Measurements from ENCODE around the gene DDX47.
"Not testable (repeated sequence)": the region's sequence is repeated elsewhere in the genome, so short reads cannot be mapped to it uniquely, and the experiment has no call there.

DDX47 gene

DNA sequence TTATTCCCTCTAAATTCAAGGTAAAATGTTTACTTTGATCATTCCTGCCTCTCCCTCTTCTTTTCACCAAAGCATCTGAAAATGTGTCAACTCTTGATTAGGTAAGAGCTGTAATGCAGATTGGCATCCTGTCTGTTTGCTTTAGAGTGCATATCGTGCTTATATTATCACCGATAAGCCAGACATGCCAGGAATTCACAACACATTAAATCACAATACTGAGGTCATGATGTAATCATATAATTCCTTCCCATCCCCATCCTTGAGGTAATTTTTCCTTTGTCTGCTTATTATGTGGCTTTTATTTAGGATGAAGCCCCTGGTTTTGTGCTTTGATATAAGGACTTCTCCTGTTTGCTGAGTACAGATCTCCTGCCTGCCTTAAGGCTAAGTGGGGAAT is 10.2 kb downstream of the DDX47 start:
- no peak for DNase-seq (ENCODE audit: low read depth)

DNA sequence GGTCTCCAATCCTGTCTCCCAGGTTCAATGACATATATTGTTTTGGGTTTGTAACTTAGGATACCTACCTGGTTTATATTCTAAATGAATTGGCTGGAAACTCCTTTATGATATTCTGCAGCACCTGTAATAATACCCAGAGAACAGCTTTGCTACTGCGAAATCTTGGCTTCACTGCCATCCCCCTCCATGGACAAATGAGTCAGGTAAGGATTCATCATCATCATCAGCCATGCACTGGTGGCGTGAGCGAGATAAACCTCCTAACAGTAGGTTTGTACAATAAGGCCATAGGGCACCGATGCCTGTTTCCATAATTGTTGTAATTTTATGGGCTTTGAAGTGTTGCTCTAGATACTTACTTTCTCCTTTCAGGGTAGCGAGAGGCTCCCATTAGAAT is 10.7 kb downstream of the DDX47 start:
- no peak for DNase-seq (ENCODE audit: low read depth)

DNA sequence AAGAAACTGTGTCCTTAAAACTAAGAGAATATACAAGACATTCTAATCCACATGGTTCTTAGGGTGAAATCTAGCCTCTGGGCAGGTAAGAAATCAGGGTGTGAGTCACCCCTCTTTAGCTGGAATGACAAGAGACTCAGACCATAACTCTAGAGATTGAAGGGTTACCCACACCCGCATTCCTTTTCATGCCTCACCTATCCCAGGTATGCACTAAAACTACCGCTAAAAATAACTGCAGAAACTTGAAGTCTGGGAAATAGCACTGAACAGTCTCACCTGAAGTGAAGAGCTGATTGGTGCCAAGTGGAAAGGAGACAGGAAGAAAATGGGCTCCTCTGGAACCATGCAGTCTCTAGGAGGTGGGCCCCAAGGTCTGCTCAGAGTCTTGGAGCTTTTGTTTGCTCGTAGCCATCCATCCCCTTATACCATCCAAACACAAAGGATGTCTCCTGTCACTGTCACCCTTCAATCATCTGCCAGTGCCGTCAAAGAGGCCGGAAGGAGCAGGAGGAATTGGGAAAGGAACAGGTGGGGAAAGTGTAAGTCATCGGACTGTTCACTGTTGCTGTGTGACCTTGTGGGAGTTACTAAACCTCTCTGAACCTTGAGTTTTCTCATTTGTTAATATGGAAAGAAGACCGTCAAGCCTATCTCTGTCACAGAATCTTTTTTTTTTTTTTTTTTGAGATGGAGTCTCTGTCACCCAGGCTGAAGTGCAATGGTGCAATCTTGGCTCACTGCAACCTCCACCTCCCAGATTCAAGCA is 22.4 kb downstream of the DDX47 start:
- DNase-seq (ENCODE audit: low read depth), result no peak

DNA sequence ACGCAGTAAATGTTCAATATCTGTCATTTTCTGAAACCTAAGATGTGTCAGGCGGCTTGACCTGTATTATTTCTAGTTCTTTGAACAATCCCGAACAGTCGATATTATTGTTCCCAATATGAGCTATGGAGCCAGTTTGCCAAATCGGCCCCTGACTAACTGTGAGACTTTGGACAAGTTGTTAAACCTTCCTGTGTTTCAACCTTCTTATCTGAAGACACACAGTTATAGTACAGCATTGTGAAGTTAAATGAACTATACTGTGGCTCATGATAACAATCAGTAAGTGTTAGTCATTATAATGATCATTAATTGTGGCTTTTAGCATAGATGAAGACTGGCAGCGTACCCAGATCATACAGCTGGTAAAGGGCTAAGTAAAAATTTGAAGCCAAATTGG is 23.4 kb downstream of the DDX47 start:
- DNase-seq (ENCODE audit: low read depth), result no peak

DNA sequence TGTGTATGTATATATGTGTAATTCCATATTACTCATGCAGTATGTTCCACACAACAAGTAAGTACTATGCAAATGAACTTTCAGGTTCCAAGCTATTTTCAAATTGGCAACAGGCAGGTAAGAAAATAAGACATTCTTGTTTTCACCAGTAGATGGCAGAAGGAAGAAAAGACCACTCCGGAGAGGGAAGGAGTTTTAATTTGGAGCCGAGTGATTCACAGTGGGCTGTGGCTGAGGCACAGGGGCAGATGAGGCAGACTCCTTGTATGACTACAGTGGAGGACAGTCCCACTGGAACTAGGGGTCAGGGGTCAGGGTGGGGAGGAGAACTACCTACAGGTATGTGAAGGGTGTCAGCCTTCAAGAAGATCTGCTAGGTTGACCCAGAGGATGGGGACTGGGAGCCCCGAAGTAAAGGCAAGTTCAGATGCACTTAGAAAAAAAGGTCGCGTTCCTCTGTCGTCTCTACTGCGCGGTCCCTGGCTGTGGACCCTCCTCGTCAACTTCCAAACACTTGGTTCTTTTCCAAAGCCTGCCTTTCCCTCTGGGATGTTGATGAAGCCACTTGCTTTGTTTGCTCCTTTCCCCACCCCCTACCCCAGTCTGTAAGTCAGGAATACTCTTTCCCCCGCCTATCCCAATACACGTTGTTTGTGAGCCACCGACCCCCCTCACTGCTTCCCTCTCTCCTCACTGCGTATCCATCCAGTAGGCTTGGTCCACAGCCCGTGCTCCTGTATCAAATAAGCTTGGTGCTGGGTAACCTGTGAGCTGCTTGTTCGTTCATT is 24.1 kb downstream of the DDX47 start:
- DNase-seq (ENCODE audit: low read depth), result peak; percentile 11

DNA sequence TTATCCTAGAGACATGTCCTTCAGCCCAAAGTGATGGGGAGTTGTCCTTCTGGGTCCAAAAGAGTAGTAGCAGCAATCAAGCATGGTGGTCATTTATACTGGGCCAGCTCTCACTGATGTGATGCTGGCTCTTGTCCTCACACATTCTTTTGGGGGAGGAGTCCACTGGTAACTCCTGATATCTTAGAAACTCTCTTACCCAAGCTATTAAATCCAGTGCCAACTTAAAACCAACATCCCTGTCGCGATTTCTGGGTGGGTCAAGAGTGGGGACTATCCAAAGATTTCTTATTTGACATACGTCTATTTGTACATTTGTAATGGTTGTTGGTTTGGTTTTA is 24.6 kb downstream of the DDX47 start:
- no peak for DNase-seq (ENCODE audit: low read depth)

DNA sequence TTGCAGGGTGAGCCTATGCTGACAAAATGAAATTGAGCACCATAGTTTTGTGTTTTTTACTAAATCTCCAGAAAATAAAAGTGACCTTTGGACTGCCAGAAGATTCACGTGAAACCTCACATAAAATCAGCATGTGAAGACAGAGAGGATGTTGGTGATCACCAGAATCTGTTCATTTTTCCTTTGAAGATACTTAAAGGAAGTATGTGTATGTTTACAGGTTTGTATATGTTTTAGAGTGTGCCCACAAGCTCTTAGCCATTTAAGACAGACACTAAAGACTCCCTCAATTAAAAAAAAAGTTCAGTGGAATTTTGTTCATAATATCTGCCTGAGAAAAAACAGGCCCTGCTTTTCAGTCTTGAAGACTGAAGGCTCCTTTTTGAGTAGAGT is 25.9 kb downstream of the DDX47 start:
- DNase-seq (ENCODE audit: low read depth), result no peak

DNA sequence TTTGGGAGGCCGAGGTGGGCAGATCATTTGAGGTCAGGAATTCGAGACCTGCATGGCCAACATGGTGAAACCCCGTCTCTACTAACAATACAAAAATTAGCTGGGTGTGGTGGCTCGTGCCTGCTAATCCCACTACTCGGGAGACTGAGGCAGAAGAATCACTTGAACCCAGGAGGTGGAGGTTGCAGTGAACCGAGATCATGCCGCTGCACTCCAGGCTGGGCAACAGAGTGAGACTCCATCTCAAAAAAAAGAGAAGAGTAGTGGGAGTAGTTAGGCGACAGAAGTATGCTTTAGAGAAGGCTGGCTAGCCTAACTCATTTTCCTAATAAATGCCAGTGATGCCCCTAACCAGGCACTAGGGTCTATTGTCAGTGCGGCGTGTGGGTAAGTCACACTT is 26.3 kb downstream of the DDX47 start:
- not testable (repeated sequence) for DNase-seq (ENCODE audit: low read depth)

DNA sequence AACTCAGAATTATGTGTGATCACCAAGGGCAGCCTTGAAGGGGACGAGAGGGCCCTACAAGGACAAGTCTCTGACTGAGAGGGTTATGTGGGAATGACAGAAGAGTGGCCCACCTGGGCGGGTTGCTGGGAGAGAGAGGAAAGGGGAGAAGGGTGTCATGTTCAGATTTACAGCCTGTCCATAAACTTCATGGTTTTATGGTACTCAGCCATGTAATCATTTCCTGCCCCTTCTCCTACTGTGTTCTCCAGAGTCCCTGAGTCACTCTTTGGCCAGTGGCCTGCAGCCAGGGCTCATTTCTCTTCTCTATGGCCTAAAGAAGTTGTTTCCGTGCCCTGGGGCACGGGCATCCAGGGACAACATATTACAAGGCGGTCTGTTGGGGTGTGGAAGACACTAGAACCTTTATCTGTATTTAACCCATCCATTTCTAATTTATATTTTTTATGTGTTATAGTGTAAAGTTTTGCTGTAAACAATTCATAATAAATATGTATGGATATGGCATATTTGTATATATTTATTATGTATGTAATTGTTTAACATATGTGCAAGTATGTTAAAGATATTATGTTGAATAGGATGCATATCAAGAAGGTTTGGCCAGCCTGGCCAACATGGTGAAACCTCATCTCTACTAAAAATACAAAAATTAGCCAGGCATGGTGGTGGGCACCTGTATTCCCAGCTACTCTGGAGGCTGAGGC is 26.9 kb downstream of the DDX47 start:
- DNase-seq (ENCODE audit: low read depth), result no peak

DNA sequence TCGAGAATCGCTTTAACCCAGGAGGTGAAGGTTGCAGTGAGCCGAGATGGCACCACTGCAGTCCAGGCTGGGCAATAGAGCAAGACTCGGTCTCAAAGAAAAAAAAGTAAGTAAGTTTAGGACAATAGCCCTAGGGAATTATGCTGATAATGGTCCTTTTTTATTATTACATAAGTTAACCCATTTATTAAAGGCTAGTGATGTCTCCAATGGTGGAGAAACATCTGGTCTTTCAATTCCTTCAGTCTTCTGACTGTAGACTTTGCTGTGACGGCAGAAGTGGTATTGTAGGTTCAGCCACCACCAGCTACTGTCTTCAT is 27.4 kb downstream of the DDX47 start:
- DNase-seq (ENCODE audit: low read depth), result no peak

DNA sequence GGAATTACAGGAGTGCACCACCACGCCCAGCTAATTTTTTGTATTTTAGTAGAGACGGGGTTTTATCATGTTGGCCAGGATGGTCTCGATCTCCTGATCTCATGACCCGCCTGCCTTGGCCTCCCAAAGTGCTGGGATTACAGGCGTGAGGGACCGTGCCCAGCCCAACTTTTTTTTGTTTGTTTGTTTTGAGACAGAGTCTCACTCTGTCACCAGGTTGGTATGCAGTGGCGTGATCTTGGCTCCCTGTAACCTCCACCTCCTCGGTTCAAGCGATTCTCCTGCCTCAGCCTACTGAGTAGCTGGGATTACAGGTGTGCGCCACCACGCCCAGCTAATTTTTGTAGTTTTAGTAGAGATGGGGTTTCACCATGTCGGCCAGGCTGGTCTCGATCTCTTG is 28.3 kb downstream of the DDX47 start:
- not testable (repeated sequence) for DNase-seq (ENCODE audit: low read depth)

DNA sequence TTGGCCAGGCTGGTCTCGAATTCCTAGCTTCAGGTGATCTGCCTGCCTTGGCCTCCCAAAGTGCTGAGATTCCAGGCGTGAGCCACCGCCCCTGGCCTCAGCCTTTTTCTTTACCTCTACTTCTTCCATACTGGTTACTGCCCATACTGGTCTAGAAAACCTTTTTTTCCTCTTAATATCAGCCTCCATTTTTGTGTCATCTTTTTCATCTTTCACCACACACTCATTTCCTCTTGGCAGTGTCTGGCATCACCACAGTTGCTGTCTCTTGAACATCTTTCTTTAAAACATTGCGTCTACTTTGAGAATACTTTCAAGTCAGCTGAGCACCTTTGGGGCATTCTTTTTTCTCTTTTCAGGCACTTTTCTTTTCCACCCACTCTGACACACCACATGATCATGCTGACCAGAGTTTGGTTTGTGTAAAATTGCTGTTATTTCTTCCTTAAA is 32.7 kb downstream of the DDX47 start:
- DNase-seq (ENCODE audit: low read depth), result no peak

DNA sequence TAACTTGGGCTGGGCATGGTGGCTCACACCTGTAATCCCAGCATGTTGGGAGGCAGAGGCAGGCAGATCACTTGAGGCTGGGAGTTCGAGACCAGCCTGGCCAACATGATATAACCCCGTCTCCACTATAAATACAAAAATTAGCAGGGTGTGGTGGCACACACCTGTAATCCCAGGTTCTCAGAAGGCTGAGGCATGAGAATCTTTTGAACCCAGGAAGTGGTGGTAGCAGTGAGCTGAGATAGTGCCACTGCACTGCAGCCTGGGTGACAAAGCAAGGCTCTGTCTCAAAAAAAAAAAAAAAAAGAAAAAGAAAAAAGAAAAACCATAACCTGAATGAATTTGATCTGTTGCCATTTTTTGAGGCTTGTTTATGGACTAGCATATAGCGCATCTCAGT is 33.6 kb downstream of the DDX47 start:
- not testable (repeated sequence) for DNase-seq (ENCODE audit: low read depth)

DNA sequence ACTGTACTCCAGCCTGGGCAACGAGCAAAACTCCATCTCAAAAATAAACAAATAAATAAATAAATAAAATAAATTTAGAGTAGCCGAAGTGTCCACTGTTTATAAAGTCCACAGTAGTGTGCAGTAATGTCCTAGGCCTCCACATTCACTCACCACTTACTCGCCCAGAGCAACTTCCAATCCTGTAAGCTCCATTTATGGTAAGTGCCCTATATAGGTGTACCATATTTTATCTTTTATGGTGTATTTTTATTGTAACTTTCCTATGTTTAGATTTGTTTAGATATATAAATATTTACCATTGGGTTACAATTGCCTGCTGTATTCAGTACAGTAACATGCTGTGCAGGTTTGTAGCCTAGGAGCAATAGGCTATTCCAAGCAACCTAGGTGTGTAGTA is 40.3 kb downstream of the DDX47 start:
- DNase-seq (ENCODE audit: low read depth), result no peak

DNA sequence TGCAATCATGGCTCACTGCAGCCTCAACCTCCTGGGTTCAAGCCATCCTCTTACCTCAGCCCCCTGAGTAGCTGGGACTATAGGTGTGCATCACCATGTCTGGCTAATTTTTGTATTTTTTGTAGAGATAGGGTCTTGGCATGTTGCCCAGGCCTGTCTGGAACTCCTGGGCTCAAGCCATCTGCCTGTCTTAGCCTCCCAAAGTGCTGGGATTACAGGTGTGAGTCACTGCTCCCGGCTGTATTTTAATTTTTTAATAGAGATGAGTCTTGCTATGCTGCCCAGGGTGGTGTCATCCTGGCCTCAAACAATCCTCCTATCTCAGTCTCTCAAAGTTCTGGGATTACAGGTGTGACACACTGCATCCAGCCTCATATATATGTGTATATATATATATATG is 46.5 kb downstream of the DDX47 start:
- DNase-seq (ENCODE audit: low read depth), result no peak

DNA sequence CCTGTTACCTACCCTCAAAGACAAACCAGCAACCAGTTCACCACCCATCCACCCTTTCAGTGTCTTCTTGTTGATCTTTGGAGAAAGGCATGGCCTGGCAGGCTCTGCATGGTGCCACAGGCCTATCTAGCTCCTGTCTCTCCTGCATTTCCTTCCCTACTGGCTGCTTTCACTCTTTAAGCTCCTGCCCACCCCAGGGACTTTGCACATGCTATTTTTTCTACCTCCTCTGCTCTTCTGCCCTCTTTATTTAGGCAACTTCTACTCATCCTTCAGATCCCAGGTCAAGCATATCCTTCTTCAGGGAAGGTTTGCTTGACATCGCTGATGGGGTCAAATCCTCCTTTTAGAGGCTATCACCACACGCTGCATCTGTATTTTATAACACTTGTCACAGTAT is 51.1 kb downstream of the DDX47 start:
- DNase-seq (ENCODE audit: low read depth), result no peak

DNA sequence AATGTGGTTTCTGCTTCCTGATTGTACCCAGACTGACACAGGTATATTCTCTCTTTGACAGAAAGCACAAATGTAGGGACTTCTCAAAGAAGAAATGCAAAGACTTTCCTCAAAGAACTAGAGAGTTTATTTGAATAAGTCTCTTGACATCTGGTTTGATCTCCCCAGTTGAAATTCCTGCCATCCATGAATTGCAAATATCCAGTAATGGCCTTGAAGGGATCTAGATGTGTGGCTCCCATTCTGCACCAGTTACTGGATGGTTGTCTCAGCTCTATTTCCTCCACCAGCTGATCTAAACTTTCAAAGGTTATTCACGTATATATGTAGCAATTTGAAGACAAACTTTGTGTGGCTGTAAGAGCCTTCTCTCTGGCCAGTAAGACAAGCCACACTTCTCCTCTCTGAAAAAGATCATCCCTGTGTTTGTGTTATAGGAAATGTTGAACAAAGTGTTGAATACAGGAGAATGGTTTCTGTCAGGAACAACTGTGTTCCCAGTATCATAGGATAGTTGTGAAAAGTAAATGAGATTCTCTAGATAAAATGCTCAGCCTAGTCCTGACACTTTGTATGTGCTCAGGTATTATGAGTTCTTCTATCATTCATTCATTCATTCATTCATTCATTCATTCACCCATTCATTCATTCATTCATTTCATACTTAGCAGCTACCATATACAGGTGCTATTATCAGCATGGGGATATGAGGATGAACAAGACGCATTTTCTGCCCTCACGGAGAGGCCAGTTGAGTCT is 55.5 kb downstream of the DDX47 start:
- DNase-seq (ENCODE audit: low read depth), result no peak

DNA sequence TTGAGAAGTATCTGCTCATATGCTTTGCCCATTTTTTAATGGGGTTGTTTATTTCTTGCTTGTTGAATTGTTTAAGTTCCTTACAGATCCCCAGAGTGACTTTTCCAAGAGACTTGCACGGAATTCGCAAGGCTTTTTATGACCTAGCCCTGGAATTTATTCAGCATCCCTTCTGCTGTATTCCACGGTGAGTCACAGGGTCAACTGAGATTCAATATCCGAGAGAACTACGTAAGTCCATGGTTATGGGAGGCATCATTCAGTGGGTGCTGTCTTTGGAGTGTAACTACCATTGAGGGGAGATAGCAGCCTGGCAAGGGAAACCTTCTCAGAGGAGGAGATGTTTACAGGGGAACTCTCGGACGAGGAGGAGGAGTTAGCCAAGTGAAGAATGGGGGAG is 57.3 kb downstream of the DDX47 start:
- no peak for DNase-seq (ENCODE audit: low read depth)

DNA sequence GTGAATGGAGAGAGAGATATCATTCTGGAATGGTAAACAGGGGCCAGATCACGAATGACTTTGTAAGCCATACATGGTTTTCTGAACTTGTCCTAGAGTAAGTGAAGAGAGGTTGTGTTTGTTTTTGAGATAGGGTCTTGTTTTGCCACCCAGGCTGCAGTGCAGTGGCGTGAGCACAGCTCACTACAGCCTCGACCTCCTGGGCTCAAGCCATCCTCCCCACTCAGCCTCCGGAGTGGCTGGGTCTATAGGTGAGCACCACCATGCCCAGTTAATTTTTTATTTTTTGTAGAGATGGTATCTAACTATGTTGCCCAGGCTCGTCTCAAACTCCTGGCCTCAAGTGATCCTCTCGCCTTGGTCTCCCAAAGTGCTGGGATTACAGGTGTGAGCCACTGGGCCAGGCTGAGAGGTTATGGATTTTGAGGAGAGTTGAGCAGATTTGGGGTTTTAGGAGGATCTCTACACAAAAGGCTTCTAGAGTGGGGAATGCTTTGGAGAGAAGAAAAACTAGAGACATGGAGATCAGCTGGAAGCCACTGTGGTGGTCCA is 58.5 kb downstream of the DDX47 start:
- DNase-seq (ENCODE audit: low read depth), result no peak

DNA sequence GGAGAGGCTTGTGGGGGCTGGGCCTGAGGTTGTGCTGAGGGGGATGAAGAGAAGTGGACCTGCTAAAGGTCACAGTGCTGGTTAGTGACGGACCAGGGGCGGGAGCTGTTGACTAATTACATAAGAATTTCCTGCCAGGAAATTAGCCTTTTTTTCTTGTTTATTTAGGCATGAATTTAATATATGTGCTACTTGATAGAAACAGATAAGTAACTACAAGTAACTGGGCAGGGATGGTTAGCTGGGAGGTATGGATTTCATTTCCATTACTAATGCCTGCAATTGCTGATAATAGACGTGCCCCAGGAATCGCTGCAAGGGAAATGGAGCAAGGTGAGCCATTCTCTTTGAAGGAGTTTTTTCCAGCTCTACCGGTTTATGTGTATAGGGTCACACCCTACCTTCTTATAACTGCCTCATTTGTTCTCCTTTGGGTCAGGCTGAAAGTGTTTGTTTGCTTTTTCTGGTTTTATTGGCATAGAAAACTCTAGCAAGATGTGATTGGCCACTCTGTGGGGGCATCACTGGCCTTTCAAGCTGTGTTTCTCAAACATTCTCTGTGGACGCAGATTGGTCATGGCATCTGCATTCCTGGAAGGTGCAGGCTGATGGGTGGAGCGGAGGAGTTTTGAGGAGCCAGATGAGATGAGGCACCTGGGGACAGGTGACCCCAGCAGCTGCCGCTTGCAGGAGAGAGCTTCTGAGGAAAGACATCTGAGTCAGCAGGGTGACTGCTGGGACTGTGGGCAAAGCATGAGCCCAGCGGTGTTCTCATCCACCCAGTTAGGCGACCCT is 59.2 kb downstream of the DDX47 start:
- no peak for DNase-seq (ENCODE audit: low read depth)

DNA sequence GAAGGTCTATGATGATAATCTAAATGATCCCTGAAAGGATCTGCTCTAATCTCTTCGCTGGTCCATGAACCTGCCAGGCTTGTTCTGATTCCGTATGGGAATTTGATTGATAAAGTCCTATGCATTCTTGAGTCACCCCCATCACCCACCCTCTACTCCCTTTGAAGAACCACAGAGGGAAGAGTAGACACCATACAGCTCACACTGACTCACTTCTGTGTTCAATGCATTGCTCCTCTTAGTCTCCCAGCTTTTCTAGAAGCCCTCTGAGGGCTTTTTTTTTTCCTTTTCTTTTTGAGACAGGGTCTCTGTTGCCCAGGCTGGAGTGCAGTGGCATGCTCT is 59.8 kb downstream of the DDX47 start:
- no peak for DNase-seq (ENCODE audit: low read depth)

DNA sequence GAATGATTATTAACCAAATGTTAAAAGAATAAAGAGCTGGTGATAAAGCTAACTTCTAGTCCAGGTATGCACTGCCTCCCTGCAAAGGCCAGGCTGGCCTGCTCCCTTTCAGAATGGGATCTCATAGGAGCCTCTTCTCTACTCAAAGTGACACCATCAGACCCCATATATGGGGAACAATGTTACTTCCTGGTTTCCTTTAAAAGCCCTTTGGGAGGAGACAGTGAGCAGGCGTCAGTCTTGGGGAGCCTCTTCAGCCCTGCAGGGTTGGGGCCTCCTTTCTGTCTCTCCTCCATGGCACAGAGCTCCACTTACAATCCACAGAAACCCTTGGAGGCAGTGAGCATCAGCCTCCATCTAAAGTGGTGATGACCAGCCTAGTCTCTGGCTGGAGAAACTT is 60.9 kb downstream of the DDX47 start:
- no peak for DNase-seq (ENCODE audit: low read depth)

Measured in stimulated activated CD8-positive, alpha-beta memory T cell treated with anti-CD3 and anti-CD28 coated beads, Interleukin-7, amount 100 ng/mL, for 24 hours (primary cell).